ENCODE measurements around the gene FBXO47. TPM values are rescaled to one million over a fixed set of nuclear protein-coding genes. Genes with fewer than 3 reads are reported as not detected.

Gene FBXO47
- not detected for total RNA-seq

- Histone ChIP-seq H3K4me1 (peaks cover 0 to 3% of the 10 kb centered on the region in 2 donors), H3K27me3 (no peaks in the 10 kb centered on the region), H3K9me3 (no peaks in the 10 kb centered on the region), H3K4me3 (peak within 1 kb of the TSS in 1 of 2 donors; percentile 47), H3K27ac (peak within 1 kb of the TSS; percentile 46 to 56), H3K36me3 (no peaks in the 10 kb centered on the region)
- peak; percentile 80 to 94 for DNase-seq (ENCODE audit: low spot score in 2 of 2)
- intact Hi-C loops (cut with DNase I), result loop anchor here (10.0 kb wide), 1 partner anchor 63 kb away; no protein-coding TSS in a partner anchor
- peak in 1 of 3 experiments; percentile 21 for TF ChIP-seq CTCF (IDR thresholded peaks at IDR 0.05)
Measured at GRCh38 chr17:38967290-38967738, at the start of gene FBXO47. Gene FBXO47 (minus strand): TSS chr17:38967403. CDS start chr17:38963025, 4,378 bp downstream.

- intact Hi-C loops (cut with DNase I), result no loop called here
Measured at GRCh38 chr17:39016193-39017153, 49.3 kb upstream of the FBXO47 start.

GRCh38 chr17:39015546-39015935 lies 48.3 kb upstream of the FBXO47 start:
- H3K27me3 ChIP-seq, result no peaks in the 10 kb centered on the region
- no peaks in the 10 kb centered on the region for H3K4me1 ChIP-seq
- intact Hi-C loops (cut with DNase I), result no loop called here
- no peaks in the 10 kb centered on the region for H3K9me3 ChIP-seq
- H3K27ac ChIP-seq, result no peak overlapping the region
- DNase-seq (ENCODE audit: low spot score in 2 of 2), result no peak
- no peak for TF ChIP-seq CTCF (IDR thresholded peaks at IDR 0.05)
- H3K4me3 ChIP-seq, result no peak overlapping the region
- no peaks in the 10 kb centered on the region for H3K36me3 ChIP-seq

More at GRCh38 chr17:39016193-39017153, 49.3 kb upstream of the FBXO47 start:
- DNase-seq (ENCODE audit: low spot score in 2 of 2), result no peak
- Histone ChIP-seq H3K4me3 (no peak overlapping the region), H3K4me1 (no peaks in the 10 kb centered on the region), H3K36me3 (no peaks in the 10 kb centered on the region), H3K27ac (no peak overlapping the region), H3K27me3 (no peaks in the 10 kb centered on the region), H3K9me3 (no peaks in the 10 kb centered on the region)
- TF ChIP-seq CTCF (IDR thresholded peaks at IDR 0.05), result no peak

- no peaks in the 10 kb centered on the region for H3K27me3 ChIP-seq
- no peak for DNase-seq (ENCODE audit: low spot score in 2 of 2)
- H3K9me3 ChIP-seq, result no peaks in the 10 kb centered on the region
- TF ChIP-seq CTCF (IDR thresholded peaks at IDR 0.05), result no peak
- H3K36me3 ChIP-seq, result no peaks in the 10 kb centered on the region
- no peaks in the 10 kb centered on the region for H3K4me1 ChIP-seq
- intact Hi-C loops (cut with DNase I), result no loop called here
- no peak overlapping the region for H3K4me3 ChIP-seq
- H3K27ac ChIP-seq, result no peak overlapping the region
Measured at GRCh38 chr17:39014795-39015545, 47.8 kb upstream of the FBXO47 start.

- TF ChIP-seq CTCF (IDR thresholded peaks at IDR 0.05), result no peak
- intact Hi-C loops (cut with DNase I), result no loop called here
- no peak for DNase-seq (ENCODE audit: low spot score in 2 of 2)
- Histone ChIP-seq H3K9me3 (no peaks in the 10 kb centered on the region), H3K4me3 (no peak overlapping the region), H3K36me3 (no peaks in the 10 kb centered on the region), H3K4me1 (no peaks in the 10 kb centered on the region), H3K27ac (no peak overlapping the region), H3K27me3 (no peaks in the 10 kb centered on the region)
Measured at GRCh38 chr17:39014044-39014794, 47.0 kb upstream of the FBXO47 start.
